Pulmonary artery endothelial cell (primary cell): Measurements from ENCODE around the gene B4GALT3. TPM values are rescaled to one million over a fixed set of nuclear protein-coding genes. Genes with fewer than 3 reads are reported as not detected.
"Not testable (repeated sequence)": the region's sequence is repeated elsewhere in the genome, so short reads cannot be mapped to it uniquely, and the experiment has no call there.

Experiments used
- DNase-seq: peaks from one replicate; pipeline ENCODE4 v3.0.0-alpha.2; 2011; ENCODE audit warnings: low read depth, low spot score
- total RNA-seq: library from RNA; depleted of rRNA; stranded (reverse); fragments of >200 nt; gene quantifications from 2 replicates; pipeline ENCODE4 v1.2.3, GENCODE V29; 2014

Gene B4GALT3
- 24.7 and 25.9 TPM in 2 replicates for total RNA-seq

- no peak for DNase-seq
These were observed at the start of gene B4GALT3 for GRCh38 chr1:161177112-161177935. TSS of gene B4GALT3 (minus strand) at chr1:161177507. CDS start at chr1:161176060, 1,447 bp downstream.

DNA sequence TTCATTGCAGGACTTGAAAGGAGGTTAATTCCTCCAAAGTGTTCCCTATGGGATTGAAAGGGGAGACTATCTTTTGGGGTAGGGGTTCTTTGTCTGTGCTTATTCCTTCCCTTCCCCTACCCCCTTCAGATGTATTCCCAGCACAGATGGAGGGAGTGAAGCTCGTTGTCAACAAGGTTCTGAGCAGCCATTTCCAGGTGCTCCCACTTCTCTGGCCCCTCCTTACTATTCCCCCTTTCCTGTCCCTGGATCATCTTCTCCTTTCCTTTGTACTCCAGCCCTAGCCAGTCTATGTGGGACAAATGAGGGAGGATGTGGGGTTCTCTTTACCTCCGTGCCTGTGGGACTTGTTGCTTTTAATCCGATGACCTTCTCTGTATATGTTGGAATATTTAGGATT lies 49.5 kb upstream of the B4GALT3 start:
- no peak for DNase-seq

- no peak for DNase-seq
These were observed 49.0 kb upstream of the B4GALT3 start for GRCh38 chr1:161226320-161226711.

GRCh38 chr1:161225534-161226319 lies 48.4 kb upstream of the B4GALT3 start, which contains the start of gene TOMM40L:
TSS of gene TOMM40L (plus strand) at chr1:161226060. CDS start at chr1:161226490, 430 bp downstream.
- DNase-seq, result peak; percentile 99

DNA sequence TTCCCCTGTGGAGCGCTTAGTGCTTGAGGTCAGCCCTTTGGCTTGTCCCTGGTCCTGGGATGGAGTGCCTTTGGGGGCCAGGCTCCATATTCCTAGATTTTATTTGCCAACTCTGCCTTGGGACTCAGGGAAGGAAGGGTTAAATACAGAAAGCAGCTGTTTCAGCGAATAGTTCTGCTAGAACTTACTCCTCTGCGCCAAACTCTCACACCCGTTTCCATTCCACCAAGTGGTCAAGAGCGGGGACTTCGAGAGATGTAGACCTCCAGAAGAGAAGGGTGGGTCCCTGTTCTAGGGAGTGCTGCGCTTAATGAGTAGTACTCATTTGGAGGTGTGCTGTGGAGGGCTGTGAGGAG lies 47.8 kb upstream of the B4GALT3 start:
- DNase-seq, result no peak

GRCh38 chr1:161224695-161225087 lies 47.4 kb upstream of the B4GALT3 start:
- DNase-seq, result not testable (repeated sequence)

DNA sequence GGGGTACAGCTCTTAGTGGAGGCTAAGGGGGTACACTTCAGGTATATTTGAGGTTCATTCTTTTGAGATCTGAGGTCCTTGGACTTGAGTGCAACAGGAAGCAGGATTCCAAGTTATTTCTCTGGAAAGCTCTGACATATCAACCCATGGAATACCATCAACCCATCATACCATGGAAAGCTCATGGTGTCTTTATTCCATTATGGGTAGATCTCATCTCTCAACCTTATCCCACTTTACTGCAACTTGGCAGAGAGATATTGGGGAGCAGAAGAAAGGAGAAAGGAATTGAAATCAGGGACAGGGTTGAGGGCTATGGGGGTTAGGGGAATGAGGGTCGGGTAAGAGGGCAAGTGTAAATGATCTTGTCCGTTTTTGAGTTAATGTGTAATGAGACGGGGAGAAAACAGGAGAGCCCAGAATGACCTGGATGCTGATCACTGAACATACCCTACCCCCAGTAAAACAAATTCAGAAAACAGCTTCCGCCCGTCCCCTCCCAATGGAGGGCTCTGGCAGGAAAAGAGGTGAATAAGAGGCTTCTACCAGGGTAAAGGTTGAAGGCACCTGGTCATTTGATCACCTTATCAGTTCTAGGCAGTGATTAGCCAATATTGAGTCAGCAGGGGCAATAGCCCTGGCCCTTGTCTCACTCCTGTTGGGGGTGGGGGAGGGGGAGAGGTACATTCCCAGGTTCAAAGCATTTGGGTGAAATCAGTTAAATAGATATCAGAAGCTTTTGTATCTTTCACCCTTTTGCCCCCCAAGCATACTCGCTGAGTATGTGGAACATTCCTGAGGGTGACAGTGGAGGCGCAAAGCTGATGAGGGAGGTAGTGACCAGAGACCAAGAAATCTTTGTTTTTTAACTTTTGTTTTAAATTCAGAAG lies 46.7 kb upstream of the B4GALT3 start:
- DNase-seq, result no peak

GRCh38 chr1:161222175-161223019 lies 45.1 kb upstream of the B4GALT3 start:
- DNase-seq, result no peak

- DNase-seq, result no peak
These were observed 42.7 kb upstream of the B4GALT3 start for GRCh38 chr1:161220002-161220401.

- no peak for DNase-seq
These were observed 42.0 kb upstream of the B4GALT3 start for GRCh38 chr1:161219078-161219892.

GRCh38 chr1:161218301-161219077 lies 41.2 kb upstream of the B4GALT3 start:
- no peak for DNase-seq

GRCh38 chr1:161217831-161218230 lies 40.5 kb upstream of the B4GALT3 start:
- DNase-seq, result no peak

GRCh38 chr1:161216945-161217712 lies 39.8 kb upstream of the B4GALT3 start:
- no peak for DNase-seq

DNA sequence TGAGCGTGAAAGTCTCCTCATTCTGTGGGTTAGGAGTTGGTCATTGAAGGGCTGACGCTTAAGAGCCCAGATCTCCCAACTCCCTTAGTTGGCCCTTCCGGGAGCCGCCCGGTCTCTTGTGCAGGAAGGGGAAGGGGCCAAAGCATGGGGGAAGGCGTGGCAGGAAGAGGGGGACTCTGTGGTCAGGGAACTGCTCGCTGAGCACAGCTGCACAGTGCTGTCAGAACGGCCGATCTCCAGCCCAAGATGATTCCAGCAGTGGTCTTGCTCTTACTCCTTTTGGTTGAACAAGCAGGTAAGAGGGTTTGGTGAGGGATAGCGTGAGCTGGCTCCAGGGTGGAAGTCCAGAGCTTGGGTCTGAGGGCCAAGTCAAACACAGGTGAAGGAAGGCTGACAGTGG lies 37.8 kb upstream of the B4GALT3 start, which contains the start of gene FCER1G:
Gene FCER1G, plus strand, starts transcription at position 220 of the 400 bp plus-strand sequence. Its CDS starts 27 bp downstream, at position 247.
- no peak for DNase-seq

DNA sequence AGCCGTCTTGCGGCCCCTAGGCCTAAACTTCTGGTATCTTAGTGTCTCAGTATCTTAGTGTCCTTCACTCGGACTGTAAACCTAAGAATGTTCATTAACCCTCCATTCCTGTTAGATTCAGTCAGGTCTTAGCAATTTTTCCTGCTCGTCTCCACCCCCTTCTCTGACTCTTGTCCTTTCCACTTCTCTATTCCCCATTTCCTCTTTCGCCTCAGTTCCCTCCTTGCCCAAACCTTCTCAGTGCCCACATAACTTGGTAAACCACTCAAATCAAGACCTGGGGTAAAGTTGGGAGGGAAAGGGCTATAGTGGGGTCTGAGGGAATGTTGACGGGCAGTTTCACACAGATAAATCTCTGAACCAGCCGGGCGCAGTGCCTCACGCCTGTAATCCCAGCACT lies 37.1 kb upstream of the B4GALT3 start:
- no peak for DNase-seq

- no peak for DNase-seq
These were observed 32.6 kb upstream of the B4GALT3 start for GRCh38 chr1:161209790-161210409.

DNA sequence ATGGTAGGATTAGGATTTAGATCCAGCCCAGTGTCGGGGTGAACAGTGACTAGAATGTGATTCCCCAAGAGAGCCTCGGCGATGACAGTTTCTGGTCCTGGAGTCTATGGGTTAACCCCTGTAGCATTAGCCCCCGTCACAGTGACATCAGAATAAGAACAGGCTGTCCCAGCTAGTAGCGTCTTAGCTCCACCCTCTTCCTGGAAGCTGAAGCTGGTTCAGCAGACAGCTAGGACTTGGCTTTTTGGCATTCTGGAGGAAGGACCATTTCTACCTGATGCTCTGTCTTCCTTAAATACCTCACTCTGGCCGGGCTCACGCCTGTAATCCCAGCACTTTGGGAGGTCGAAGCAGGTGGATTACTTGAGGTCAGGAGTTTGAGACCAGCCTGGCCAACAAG lies 29.9 kb upstream of the B4GALT3 start:
- no peak for DNase-seq
